Fibroblast of upper back skin (primary cell): ENCODE data around the gene FTSJ1.

Experiments used
- DNase-seq: peaks from one replicate; pipeline ENCODE4 v3.0.0-alpha.2; 2013

Gene FTSJ1

DNA sequence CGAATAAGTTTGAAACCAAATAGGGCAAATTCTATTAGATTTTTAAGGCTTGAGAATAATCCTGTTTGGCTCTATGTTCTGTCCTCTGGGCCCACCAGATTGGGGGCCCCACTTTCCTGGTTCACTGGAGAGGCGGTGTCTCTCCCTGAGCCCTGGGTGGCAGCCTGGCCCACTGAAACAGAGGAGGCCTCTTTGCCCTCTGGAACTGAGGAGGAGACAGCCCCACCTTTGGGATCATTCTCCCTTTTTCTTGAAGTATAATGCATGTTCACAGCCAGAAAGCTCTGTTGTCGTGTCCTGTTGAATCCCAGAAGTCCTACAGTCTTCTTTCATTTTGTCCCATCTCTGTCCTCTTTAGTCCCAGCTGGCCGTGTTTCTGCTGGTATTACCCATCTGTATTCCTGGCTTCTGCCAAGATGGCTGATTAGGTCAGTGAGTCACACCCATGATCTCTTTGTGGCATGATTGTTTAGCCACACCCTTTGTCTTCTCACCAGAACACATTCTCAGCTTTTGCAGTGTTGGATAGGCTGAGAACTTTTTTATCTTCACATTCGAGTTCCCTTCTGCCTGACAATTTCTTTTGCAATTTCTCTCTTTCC is 55.5 kb downstream of the FTSJ1 start:
- DNase-seq = peak; percentile 45

DNA sequence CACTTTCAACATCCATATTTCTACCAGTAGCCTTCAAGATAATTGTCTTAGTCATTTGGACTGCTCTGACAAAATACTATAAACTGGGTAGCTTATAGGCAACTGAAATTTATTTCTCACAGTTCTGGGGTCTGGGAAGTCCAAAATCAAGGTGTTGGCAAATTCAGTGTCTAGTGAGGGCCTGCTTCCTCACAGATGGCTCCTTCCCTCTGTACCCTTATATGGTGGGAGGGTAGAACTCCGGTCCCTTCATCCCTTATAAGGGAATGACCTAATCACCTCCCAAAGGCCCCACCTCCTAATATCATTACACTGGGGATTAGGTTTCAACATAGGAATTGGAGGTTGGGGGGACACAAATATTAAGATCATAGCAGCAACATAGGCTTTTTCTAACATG is 56.2 kb downstream of the FTSJ1 start:
- no peak for DNase-seq

DNA sequence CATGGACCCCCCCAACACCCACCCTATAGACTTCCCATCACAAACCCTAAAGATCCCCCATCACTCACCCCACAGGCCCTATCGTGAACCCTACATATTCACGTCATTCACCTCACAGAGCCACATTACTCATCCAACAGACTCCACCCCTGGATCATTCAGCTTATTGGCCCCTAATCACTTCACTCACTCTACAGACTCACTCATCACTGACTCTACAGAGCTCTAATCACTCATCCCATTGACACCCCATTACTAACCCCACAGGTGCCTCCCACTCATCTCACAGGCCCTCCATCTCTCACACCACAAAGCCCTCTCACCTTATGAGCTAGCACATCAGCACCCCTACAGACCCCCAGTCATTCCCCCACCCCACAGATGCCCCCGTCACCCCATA is 57.2 kb downstream of the FTSJ1 start:
- DNase-seq = no peak
